ENCODE measurements around the gene NFATC2. TPM values are rescaled to one million over a fixed set of nuclear protein-coding genes. Genes with fewer than 3 reads are reported as not detected.

The NFATC2 gene
- total RNA-seq, 1 donor from 2014 or later: 4.2 TPM

GRCh38 chr20:51492167-51493092 lies 50.1 kb downstream of the NFATC2 start:
- Histone ChIP-seq H3K36me3 (no peaks in the 10 kb centered on the region), H3K4me3 (peak overlapping the region; percentile 64), H3K27ac (replicated peaks) (peak overlapping the region; percentile 48), H3K27me3 (ENCODE audit: low read depth) (peaks cover 32% of the 10 kb centered on the region), H3K4me1 (peaks cover 40% of the 10 kb centered on the region), H3K9me3 (replicated peaks) (no peaks in the 10 kb centered on the region)
- TF ChIP-seq, protein P1, sequence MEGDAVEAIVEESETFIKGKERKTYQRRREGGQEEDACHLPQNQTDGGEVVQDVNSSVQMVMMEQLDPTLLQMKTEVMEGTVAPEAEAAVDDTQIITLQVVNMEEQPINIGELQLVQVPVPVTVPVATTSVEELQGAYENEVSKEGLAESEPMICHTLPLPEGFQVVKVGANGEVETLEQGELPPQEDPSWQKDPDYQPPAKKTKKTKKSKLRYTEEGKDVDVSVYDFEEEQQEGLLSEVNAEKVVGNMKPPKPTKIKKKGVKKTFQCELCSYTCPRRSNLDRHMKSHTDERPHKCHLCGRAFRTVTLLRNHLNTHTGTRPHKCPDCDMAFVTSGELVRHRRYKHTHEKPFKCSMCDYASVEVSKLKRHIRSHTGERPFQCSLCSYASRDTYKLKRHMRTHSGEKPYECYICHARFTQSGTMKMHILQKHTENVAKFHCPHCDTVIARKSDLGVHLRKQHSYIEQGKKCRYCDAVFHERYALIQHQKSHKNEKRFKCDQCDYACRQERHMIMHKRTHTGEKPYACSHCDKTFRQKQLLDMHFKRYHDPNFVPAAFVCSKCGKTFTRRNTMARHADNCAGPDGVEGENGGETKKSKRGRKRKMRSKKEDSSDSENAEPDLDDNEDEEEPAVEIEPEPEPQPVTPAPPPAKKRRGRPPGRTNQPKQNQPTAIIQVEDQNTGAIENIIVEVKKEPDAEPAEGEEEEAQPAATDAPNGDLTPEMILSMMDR (IDR thresholded peaks at IDR 0.05; ENCODE audit: borderline replicate concordance): no peak
- intact Hi-C loops (cut with micrococcal nuclease): no loop called here
- DNase-seq: peak; percentile 76

GRCh38 chr20:51491393-51491792 lies 51.1 kb downstream of the NFATC2 start:
- Histone ChIP-seq H3K4me3 (no peak overlapping the region), H3K9me3 (replicated peaks) (no peaks in the 10 kb centered on the region), H3K27ac (replicated peaks) (no peak overlapping the region), H3K4me1 (peaks cover 32% of the 10 kb centered on the region), H3K36me3 (no peaks in the 10 kb centered on the region), H3K27me3 (ENCODE audit: low read depth) (peaks cover 24% of the 10 kb centered on the region)
- no peak for DNase-seq
- TF ChIP-seq, protein P1 (IDR thresholded peaks at IDR 0.05; ENCODE audit: borderline replicate concordance): no peak
- intact Hi-C loops (cut with micrococcal nuclease): no loop called here

DNA sequence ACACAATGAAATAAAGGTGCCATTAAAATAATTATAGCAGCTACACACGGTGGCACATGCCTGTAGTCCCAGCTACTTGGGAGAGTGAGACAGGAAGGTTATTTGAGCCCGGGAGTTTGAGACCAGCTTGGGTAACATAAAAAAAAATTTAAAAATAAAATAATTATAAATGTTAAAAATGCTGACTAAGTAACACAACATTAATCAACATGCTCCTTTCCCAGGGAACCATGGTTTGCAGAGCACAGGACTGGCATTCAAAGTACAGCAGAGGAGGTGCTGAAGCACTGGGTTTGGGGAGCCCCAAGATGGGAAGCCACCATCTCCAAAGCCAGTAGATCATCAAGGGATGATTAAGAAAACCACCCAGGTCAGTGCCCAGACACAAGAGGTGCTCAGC lies 51.9 kb downstream of the NFATC2 start:
- Histone ChIP-seq H3K9me3 (replicated peaks) (no peaks in the 10 kb centered on the region), H3K4me1 (peaks cover 32% of the 10 kb centered on the region), H3K4me3 (no peak overlapping the region), H3K27ac (replicated peaks) (no peak overlapping the region), H3K27me3 (ENCODE audit: low read depth) (peaks cover 20% of the 10 kb centered on the region), H3K36me3 (no peaks in the 10 kb centered on the region)
- intact Hi-C loops (cut with micrococcal nuclease): no loop called here
- TF ChIP-seq, protein P1 (IDR thresholded peaks at IDR 0.05; ENCODE audit: borderline replicate concordance): no peak
- DNase-seq: no peak

DNA sequence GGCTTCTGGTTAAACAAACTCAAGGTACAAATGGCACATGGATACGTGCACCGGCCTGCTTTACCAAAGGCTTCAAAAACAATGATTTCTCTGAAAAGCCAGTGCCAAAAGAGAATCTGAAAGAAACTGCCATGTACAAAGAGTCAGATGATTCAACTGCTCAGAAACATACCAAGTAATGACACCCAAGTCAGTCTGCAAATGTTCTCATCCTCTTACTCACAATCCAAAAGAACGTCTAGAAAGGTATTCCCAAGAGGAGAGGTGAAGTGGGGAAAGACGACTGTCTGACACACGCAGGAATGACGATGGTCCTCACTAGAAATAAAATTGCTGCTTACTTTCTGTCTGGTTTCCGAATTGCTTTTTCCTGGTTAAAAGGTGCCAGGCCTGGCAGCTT lies 52.9 kb downstream of the NFATC2 start:
- Histone ChIP-seq H3K4me1 (peaks cover 28% of the 10 kb centered on the region), H3K9me3 (replicated peaks) (no peaks in the 10 kb centered on the region), H3K27me3 (ENCODE audit: low read depth) (peaks cover 10% of the 10 kb centered on the region), H3K4me3 (no peak overlapping the region), H3K27ac (replicated peaks) (no peak overlapping the region), H3K36me3 (no peaks in the 10 kb centered on the region)
- intact Hi-C loops (cut with micrococcal nuclease): no loop called here
- no peak for DNase-seq
- TF ChIP-seq, protein P1 (IDR thresholded peaks at IDR 0.05; ENCODE audit: borderline replicate concordance): no peak

DNA sequence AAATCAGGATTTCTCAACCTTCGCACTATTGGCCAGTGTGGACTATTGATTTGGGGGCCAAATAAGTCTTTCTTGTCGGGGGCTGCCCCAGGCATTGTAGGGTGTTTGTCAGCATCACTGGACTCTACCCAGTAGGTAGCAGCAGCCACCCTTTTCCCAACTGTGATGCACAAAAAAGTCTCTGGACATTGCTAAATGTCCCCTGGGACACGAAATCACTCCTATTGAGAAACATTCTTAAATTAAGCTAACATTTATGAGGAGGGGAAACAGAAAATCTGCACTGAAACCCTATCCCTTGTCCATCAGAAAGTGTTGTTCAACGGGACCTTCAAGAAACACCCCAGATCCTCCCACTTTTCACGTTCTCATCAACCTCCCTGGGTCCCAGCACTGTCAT lies 54.2 kb downstream of the NFATC2 start:
- H3K4me3 ChIP-seq: no peak overlapping the region
- no peaks in the 10 kb centered on the region for H3K9me3 ChIP-seq (replicated peaks)
- TF ChIP-seq, protein P1 (IDR thresholded peaks at IDR 0.05; ENCODE audit: borderline replicate concordance): no peak
- no peak for DNase-seq
- H3K27ac ChIP-seq (replicated peaks): no peak overlapping the region
- intact Hi-C loops (cut with micrococcal nuclease): no loop called here
- H3K4me1 ChIP-seq: peaks cover 15% of the 10 kb centered on the region
- no peaks in the 10 kb centered on the region for H3K36me3 ChIP-seq
- H3K27me3 ChIP-seq (ENCODE audit: low read depth): no peaks in the 10 kb centered on the region
